Islet precursor cell (in vitro differentiated cells): Measurements from ENCODE around the gene OTUD3.
"Not testable (repeated sequence)": the region's sequence is repeated elsewhere in the genome, so short reads cannot be mapped to it uniquely, and the experiment has no call there.

Experiments
- DNase-seq: peaks from one replicate; pipeline ENCODE4 v3.0.0-alpha.2; 2018

Gene OTUD3

GRCh38 chr1:19921310-19921709 is 39.1 kb downstream of the OTUD3 start:
- no peak for DNase-seq

- no peak for DNase-seq
These were observed 40.0 kb downstream of the OTUD3 start for GRCh38 chr1:19922015-19922688.

GRCh38 chr1:19923137-19923952 is 41.1 kb downstream of the OTUD3 start, which contains the start of gene PLA2G2E:
TSS of gene PLA2G2E (minus strand) at chr1:19923617. CDS start at chr1:19923559, 58 bp downstream.
- DNase-seq = no peak

- DNase-seq = no peak
These were observed 41.8 kb downstream of the OTUD3 start for GRCh38 chr1:19923953-19924346.

- peak; percentile 92 for DNase-seq
These were observed 43.3 kb downstream of the OTUD3 start for GRCh38 chr1:19925342-19926070.

GRCh38 chr1:19926296-19927129 is 44.3 kb downstream of the OTUD3 start:
- peak; percentile 80 for DNase-seq

- DNase-seq = not testable (repeated sequence)
These were observed 44.9 kb downstream of the OTUD3 start for GRCh38 chr1:19927130-19927421.

- DNase-seq = no peak
These were observed 50.7 kb downstream of the OTUD3 start for GRCh38 chr1:19932866-19933265.

GRCh38 chr1:19934336-19934735 is 52.1 kb downstream of the OTUD3 start:
- no peak for DNase-seq

GRCh38 chr1:19936061-19936750 is 54.0 kb downstream of the OTUD3 start:
- no peak for DNase-seq

- DNase-seq = no peak
These were observed 56.3 kb downstream of the OTUD3 start for GRCh38 chr1:19938472-19938871.

- no peak for DNase-seq
These were observed 58.5 kb downstream of the OTUD3 start for GRCh38 chr1:19940486-19941205.

GRCh38 chr1:19941206-19941568 is 59.0 kb downstream of the OTUD3 start:
- no peak for DNase-seq

- DNase-seq = no peak
These were observed 59.9 kb downstream of the OTUD3 start for GRCh38 chr1:19942088-19942487.

- no peak for DNase-seq
These were observed 60.5 kb downstream of the OTUD3 start for GRCh38 chr1:19942657-19943056.

- DNase-seq = no peak
These were observed 63.7 kb downstream of the OTUD3 start for GRCh38 chr1:19945914-19946313.

- DNase-seq = no peak
These were observed 64.1 kb downstream of the OTUD3 start for GRCh38 chr1:19946331-19946751.

- DNase-seq = no peak
These were observed 64.8 kb downstream of the OTUD3 start for GRCh38 chr1:19946971-19947370.

- peak; percentile 93 for DNase-seq
These were observed 66.8 kb downstream of the OTUD3 start for GRCh38 chr1:19949016-19949415.

- DNase-seq = no peak
These were observed 71.9 kb downstream of the OTUD3 start for GRCh38 chr1:19954059-19954458.

GRCh38 chr1:19955534-19956170 is 73.5 kb downstream of the OTUD3 start:
- no peak for DNase-seq
